Stomach (tissue), 4 donors: ENCODE results near the gene PRM2.

ENCODE experiments used
- EP300 ChIP-seq: sonication (generic); formaldehyde crosslinking; IDR thresholded peaks from one replicate; pipeline ENCODE4 v1.6.1; 2017; ENCODE audit warnings: antibody characterized with exemption
- POLR2A ChIP-seq, 4 donors: fragments of 450-650 bp; IDR thresholded peaks; one replicate each; pipeline ENCODE4 v1.6.1; 2016; ENCODE audit warnings: antibody characterized with exemption in 4 of 4, control low read depth in 2 of 4, mild to moderate bottlenecking in 1 of 4, moderate library complexity in 1 of 4
- POLR2AphosphoS5 ChIP-seq, 3 donors: sonication (generic); formaldehyde crosslinking; IDR thresholded peaks; one replicate each; pipeline ENCODE4 v1.6.1; 2016; ENCODE audit warnings: antibody characterized with exemption in 3 of 3
- TF ChIP-seq, protein P1 (sequence below), 7 experiments: fragments of 450-650 bp in 4 of 7; fragments of 200-600 bp in 3 of 7; sonication (generic) in 3 of 7; IDR thresholded peaks; one replicate each; pipeline ENCODE4 v1.5.1; 2016 to 2019; ENCODE audit warnings: antibody characterized with exemption in 7 of 7, control low read depth in 2 of 7, mild to moderate bottlenecking in 1 of 7

- TF ChIP-seq EP300 (no peak), POLR2A (IDR thresholded peaks at IDR 0.05) (no peak), POLR2AphosphoS5 (IDR thresholded peaks at IDR 0.05) (no peak)
- TF ChIP-seq, protein P1, sequence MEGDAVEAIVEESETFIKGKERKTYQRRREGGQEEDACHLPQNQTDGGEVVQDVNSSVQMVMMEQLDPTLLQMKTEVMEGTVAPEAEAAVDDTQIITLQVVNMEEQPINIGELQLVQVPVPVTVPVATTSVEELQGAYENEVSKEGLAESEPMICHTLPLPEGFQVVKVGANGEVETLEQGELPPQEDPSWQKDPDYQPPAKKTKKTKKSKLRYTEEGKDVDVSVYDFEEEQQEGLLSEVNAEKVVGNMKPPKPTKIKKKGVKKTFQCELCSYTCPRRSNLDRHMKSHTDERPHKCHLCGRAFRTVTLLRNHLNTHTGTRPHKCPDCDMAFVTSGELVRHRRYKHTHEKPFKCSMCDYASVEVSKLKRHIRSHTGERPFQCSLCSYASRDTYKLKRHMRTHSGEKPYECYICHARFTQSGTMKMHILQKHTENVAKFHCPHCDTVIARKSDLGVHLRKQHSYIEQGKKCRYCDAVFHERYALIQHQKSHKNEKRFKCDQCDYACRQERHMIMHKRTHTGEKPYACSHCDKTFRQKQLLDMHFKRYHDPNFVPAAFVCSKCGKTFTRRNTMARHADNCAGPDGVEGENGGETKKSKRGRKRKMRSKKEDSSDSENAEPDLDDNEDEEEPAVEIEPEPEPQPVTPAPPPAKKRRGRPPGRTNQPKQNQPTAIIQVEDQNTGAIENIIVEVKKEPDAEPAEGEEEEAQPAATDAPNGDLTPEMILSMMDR (IDR thresholded peaks at IDR 0.05): no peak
Measured at GRCh38 chr16:11229432-11229831, 46.8 kb downstream of the PRM2 start.
